ENCODE data around the gene AGRN. TPM values are rescaled to one million over a fixed set of nuclear protein-coding genes. Genes with fewer than 3 reads are reported as not detected.

The AGRN gene
- total RNA-seq, 1 donor from 2014 or later, result 114 TPM

- Histone ChIP-seq H3K36me3 (no peaks in the 10 kb centered on the region), H3K27me3 (ENCODE audit: low read depth) (no peaks in the 10 kb centered on the region), H3K4me1 (peaks cover 58% of the 10 kb centered on the region), H3K27ac (peak overlapping the region; percentile 83), H3K9me3 (no peaks in the 10 kb centered on the region), H3K4me3 (no peak overlapping the region)
- ATAC-seq (no peak), DNase-seq (no peak)
- no peak for TF ChIP-seq CTCF (IDR thresholded peaks at IDR 0.05)
- intact Hi-C loops (cut with DNase I), result no loop called here
Observed at GRCh38 chr1:1023700-1024099, 3.8 kb downstream of the AGRN start.

GRCh38 chr1:1024149-1024770, 4.3 kb downstream of the AGRN start:
- TF ChIP-seq CTCF (IDR thresholded peaks at IDR 0.05), result no peak
- H3K27me3 ChIP-seq (ENCODE audit: low read depth), result no peaks in the 10 kb centered on the region
- ATAC-seq (no peak), DNase-seq (no peak)
- H3K27ac ChIP-seq, result peak overlapping the region; percentile 83
- H3K36me3 ChIP-seq, result no peaks in the 10 kb centered on the region
- H3K4me3 ChIP-seq, result peak overlapping the region; percentile 48
- H3K9me3 ChIP-seq, result no peaks in the 10 kb centered on the region
- intact Hi-C loops (cut with DNase I), result no loop called here
- H3K4me1 ChIP-seq, result peaks cover 53% of the 10 kb centered on the region

- Histone ChIP-seq H3K27ac (peak overlapping the region; percentile 83), H3K27me3 (ENCODE audit: low read depth) (no peaks in the 10 kb centered on the region), H3K4me1 (peaks cover 53% of the 10 kb centered on the region), H3K9me3 (no peaks in the 10 kb centered on the region), H3K4me3 (peak overlapping the region; percentile 48), H3K36me3 (no peaks in the 10 kb centered on the region)
- intact Hi-C loops (cut with DNase I), result no loop called here
- ATAC-seq, result peak; percentile 83
- TF ChIP-seq CTCF (IDR thresholded peaks at IDR 0.05), result no peak
- DNase-seq, result peak; percentile 88
Observed at GRCh38 chr1:1024771-1025699, 5.1 kb downstream of the AGRN start.

GRCh38 chr1:1025730-1026129, 5.8 kb downstream of the AGRN start:
- Histone ChIP-seq H3K27me3 (ENCODE audit: low read depth) (no peaks in the 10 kb centered on the region), H3K4me1 (peaks cover 49% of the 10 kb centered on the region), H3K27ac (no peak overlapping the region), H3K36me3 (no peaks in the 10 kb centered on the region), H3K9me3 (no peaks in the 10 kb centered on the region), H3K4me3 (no peak overlapping the region)
- TF ChIP-seq CTCF (IDR thresholded peaks at IDR 0.05), result no peak
- intact Hi-C loops (cut with DNase I), result no loop called here
- ATAC-seq (no peak), DNase-seq (no peak)

DNA sequence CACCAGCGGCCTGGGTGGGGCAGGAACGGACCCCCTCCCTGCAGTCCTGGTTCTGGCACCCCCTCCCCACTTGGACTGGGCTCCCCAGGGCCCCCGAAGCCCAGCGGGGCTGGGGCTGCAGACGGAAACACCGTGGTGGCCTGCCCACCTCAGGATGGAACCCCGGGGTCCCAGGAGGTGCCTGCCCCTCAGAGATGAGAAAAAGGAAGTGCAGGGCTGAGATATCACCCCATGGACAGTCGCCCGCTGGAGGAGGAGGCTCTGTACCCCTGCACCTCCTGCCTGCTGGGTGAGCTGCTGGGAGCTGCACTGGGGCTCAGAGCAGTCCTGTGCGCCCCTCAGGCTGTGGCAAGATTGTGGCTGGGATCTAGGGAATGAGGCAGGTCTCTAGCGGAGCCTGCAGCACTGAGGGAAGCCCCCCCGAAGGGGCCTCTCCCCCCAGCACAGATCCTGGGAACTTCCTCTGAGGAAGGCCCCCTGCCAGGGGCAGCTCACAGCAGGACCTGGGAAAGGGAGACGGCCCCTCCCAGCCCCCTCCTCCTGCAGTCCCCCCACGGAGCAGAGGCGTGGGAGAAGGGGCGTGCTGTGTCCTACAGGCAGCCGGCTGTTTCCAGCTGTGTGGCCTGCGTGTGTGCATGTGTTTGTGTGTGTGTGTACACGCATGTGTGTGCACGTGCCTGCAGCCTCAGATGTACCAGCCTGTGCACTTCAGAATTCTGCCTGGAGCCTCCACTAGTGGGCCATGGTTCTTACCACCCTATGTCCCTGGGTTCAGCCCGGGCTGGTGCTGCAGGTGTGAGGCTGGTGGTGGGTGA, 6.9 kb downstream of the AGRN start:
- H3K9me3 ChIP-seq, result no peaks in the 10 kb centered on the region
- H3K4me1 ChIP-seq, result peaks cover 38% of the 10 kb centered on the region
- ATAC-seq (no peak), DNase-seq (no peak)
- peaks cover 4% of the 10 kb centered on the region for H3K27me3 ChIP-seq (ENCODE audit: low read depth)
- no peak for TF ChIP-seq CTCF (IDR thresholded peaks at IDR 0.05)
- H3K27ac ChIP-seq, result no peak overlapping the region
- H3K36me3 ChIP-seq, result no peaks in the 10 kb centered on the region
- intact Hi-C loops (cut with DNase I), result no loop called here
- H3K4me3 ChIP-seq, result no peak overlapping the region
